BLaER1 treated with 17β-estradiol and CSF1 and Interleukin-3, amounts not matched to agents 10 nM and 100 nM (cell line): ENCODE measurements around the gene COBL.

Experiments
- H3K27ac ChIP-seq, 11 experiments: shearing (Covaris generic); formaldehyde crosslinking; 2 replicates each; pipeline ENCODE4 v1.8.1; 2022
- H3K27me3 ChIP-seq, 11 experiments: shearing (Covaris generic); formaldehyde crosslinking; 2 replicates each; pipeline ENCODE4 v1.8.1; 2022
- H3K36me3 ChIP-seq, 11 experiments: shearing (Covaris generic); formaldehyde crosslinking; 2 replicates each; pipeline ENCODE4 v1.8.1; 2022
- H3K4me1 ChIP-seq, 10 experiments: shearing (Covaris generic); formaldehyde crosslinking; 2 replicates each; pipeline ENCODE4 v1.8.1; 2022
- H3K4me2 ChIP-seq, 11 experiments: shearing (Covaris generic); formaldehyde crosslinking; 2 replicates each; pipeline ENCODE4 v1.8.1; 2022
- H3K4me3 ChIP-seq, 10 experiments: shearing (Covaris generic); formaldehyde crosslinking; 2 replicates each; pipeline ENCODE4 v1.8.1; 2022
- H3K9ac ChIP-seq, 11 experiments: shearing (Covaris generic); formaldehyde crosslinking; 2 replicates each; pipeline ENCODE4 v1.8.1; 2022
- H3K9me3 ChIP-seq, 11 experiments: shearing (Covaris generic); formaldehyde crosslinking; replicated peaks in 1 of 11; 2 replicates each; pipeline ENCODE4 v1.8.1; 2022
- H4K20me1 ChIP-seq, 11 experiments: shearing (Covaris generic); formaldehyde crosslinking; 2 replicates each; pipeline ENCODE4 v1.8.1; 2022
- Cebpa-rat ChIP-seq, 11 experiments: shearing (Covaris generic); IDR thresholded peaks; 2 replicates each; pipeline ENCODE4 v1.8.1; 2022

Gene COBL

GRCh38 chr7:51027935-51028830 lies 288.4 kb downstream of the COBL start:
- Histone ChIP-seq H3K9me3 (no peaks in the 10 kb centered on the region), H3K9ac (no peak overlapping the region), H3K4me1 (peaks cover 0 to 10% (median 0%) of the 10 kb centered on the region in 10 experiments; a peak in 2 of 20 replicates), H4K20me1 (no peaks in the 10 kb centered on the region), H3K4me2 (no peak overlapping the region), H3K27me3 (no peaks in the 10 kb centered on the region), H3K27ac (no peak overlapping the region), H3K4me3 (no peak overlapping the region), H3K36me3 (peaks cover 0 to 7% (median 0%) of the 10 kb centered on the region in 11 experiments; a peak in 1 of 22 replicates)
- no peak for TF ChIP-seq Cebpa-rat (IDR thresholded peaks at IDR 0.05)

DNA sequence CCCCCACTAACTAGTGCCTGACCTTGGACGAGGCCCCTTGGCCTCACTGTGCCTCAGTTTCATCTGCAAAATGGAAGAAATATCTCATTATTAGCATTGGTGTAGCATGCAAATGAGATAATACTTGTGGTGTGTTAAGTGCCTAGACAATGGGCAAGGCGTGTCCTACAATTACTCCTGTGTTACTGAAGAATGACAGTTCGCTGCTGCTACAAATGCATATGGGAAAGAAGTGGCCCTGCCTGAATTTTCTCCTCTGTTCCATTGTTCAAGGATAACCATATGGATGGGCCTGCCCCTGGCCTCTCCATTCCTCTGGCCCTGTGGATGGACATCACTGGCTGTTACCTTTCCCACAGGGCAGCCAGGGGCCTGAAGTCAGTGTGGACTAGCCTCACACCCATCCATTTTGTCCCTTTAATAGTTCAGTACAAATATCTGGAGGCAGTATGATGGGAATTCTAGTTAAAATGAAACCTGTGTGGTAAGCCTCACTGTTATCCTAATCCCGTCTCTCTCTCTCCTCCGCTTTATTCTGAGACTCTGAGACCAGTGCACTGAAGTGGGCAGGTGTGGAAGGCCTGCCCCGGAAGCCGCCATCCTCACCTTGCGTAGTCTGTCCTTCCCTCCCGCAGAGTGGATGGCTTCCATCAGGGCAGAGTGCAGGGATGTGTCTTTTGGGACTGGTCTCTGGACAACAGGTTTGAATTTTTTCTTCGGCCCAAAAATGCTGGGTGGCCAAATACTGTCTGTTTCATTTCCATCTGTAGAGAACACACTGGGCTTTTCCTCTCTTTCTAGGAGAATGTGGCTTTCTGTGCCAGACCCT lies 289.3 kb downstream of the COBL start:
- H3K27me3 ChIP-seq = no peaks in the 10 kb centered on the region
- no peaks in the 10 kb centered on the region for H3K9me3 ChIP-seq
- H4K20me1 ChIP-seq = no peaks in the 10 kb centered on the region
- no peak for TF ChIP-seq Cebpa-rat (IDR thresholded peaks at IDR 0.05)
- H3K4me3 ChIP-seq = no peak overlapping the region
- H3K9ac ChIP-seq = no peak overlapping the region
- H3K4me2 ChIP-seq = no peak overlapping the region
- H3K36me3 ChIP-seq = peaks cover 0 to 7% (median 0%) of the 10 kb centered on the region in 11 experiments; a peak in 1 of 22 replicates
- H3K4me1 ChIP-seq = peaks cover 0 to 13% (median 0%) of the 10 kb centered on the region in 10 experiments; a peak in 3 of 20 replicates
- no peak overlapping the region for H3K27ac ChIP-seq

DNA sequence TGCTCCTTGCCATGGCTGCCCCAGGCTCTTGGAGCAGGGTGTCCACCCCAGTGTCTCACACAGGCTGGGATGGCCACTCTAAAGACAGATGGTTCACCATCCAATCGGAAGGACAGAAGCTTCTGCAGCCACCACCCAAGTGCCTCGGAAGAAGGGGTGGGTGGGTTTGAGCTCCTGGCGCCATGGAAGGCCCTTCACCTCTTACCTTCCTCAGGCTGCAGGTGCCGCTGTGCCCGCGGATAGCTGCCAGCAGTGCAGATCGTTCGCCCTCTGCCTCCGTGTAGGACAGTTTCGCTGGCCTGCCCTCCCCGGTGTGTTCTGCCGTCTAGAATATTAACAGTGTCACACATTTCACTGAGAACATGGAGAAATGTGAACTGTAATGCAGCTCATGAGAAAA lies 290.3 kb downstream of the COBL start:
- H3K4me2 ChIP-seq = no peak overlapping the region
- H3K9me3 ChIP-seq = no peaks in the 10 kb centered on the region
- H4K20me1 ChIP-seq = no peaks in the 10 kb centered on the region
- H3K4me1 ChIP-seq = peaks cover 0 to 17% (median 0%) of the 10 kb centered on the region in 10 experiments; a peak in 3 of 20 replicates
- H3K27ac ChIP-seq = no peak overlapping the region
- no peak overlapping the region for H3K9ac ChIP-seq
- TF ChIP-seq Cebpa-rat (IDR thresholded peaks at IDR 0.05) = no peak
- peaks cover 0 to 7% (median 0%) of the 10 kb centered on the region in 11 experiments; a peak in 1 of 22 replicates for H3K36me3 ChIP-seq
- no peak overlapping the region for H3K4me3 ChIP-seq
- H3K27me3 ChIP-seq = no peaks in the 10 kb centered on the region

DNA sequence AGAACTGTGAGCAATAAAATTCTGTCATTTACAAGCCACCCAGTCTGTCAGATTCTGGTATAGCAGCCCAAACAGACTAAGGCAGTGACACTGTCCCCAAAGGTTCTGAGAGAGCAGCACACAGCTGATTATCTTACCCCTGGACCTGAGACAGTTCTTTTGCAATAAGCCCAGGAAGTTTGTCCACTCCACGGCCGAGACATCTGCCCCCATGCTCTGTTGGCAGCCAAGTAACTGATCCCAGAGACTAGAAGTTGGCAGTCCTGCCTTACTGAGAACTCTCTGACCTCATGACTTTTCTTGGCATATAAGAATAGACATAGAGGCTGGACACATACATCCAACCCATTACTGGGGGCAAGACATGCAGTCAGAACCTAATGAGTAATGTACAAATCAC lies 290.9 kb downstream of the COBL start:
- H3K36me3 ChIP-seq = peaks cover 0 to 7% (median 0%) of the 10 kb centered on the region in 11 experiments; a peak in 1 of 22 replicates
- H3K27ac ChIP-seq = no peak overlapping the region
- no peak overlapping the region for H3K9ac ChIP-seq
- H3K9me3 ChIP-seq = no peaks in the 10 kb centered on the region
- no peaks in the 10 kb centered on the region for H4K20me1 ChIP-seq
- H3K4me2 ChIP-seq = no peak overlapping the region
- H3K27me3 ChIP-seq = no peaks in the 10 kb centered on the region
- no peak for TF ChIP-seq Cebpa-rat (IDR thresholded peaks at IDR 0.05)
- H3K4me1 ChIP-seq = peaks cover 0 to 17% (median 0%) of the 10 kb centered on the region in 10 experiments; a peak in 3 of 20 replicates
- H3K4me3 ChIP-seq = no peak overlapping the region

- H3K4me1 ChIP-seq = peaks cover 0 to 11% (median 0%) of the 10 kb centered on the region in 10 experiments; a peak in 3 of 20 replicates
- no peak overlapping the region for H3K4me2 ChIP-seq
- no peaks in the 10 kb centered on the region for H3K27me3 ChIP-seq
- H4K20me1 ChIP-seq = no peaks in the 10 kb centered on the region
- H3K36me3 ChIP-seq = peaks cover 0 to 7% (median 0%) of the 10 kb centered on the region in 11 experiments; a peak in 1 of 22 replicates
- no peak overlapping the region for H3K27ac ChIP-seq
- H3K9me3 ChIP-seq = no peaks in the 10 kb centered on the region
- H3K4me3 ChIP-seq = no peak overlapping the region
- TF ChIP-seq Cebpa-rat (IDR thresholded peaks at IDR 0.05) = no peak
- no peak overlapping the region for H3K9ac ChIP-seq
Measured at GRCh38 chr7:51024867-51025266, 291.7 kb downstream of the COBL start.

GRCh38 chr7:51023547-51023946 lies 293.1 kb downstream of the COBL start:
- TF ChIP-seq Cebpa-rat (IDR thresholded peaks at IDR 0.05) = no peak
- no peaks in the 10 kb centered on the region for H4K20me1 ChIP-seq
- no peak overlapping the region for H3K27ac ChIP-seq
- H3K4me3 ChIP-seq = no peak overlapping the region
- H3K36me3 ChIP-seq = peaks cover 0 to 6% (median 0%) of the 10 kb centered on the region in 11 experiments; a peak in 1 of 22 replicates
- H3K4me2 ChIP-seq = no peak overlapping the region
- H3K4me1 ChIP-seq = peaks cover 0 to 7% (median 0%) of the 10 kb centered on the region in 10 experiments; a peak in 3 of 20 replicates
- no peak overlapping the region for H3K9ac ChIP-seq
- no peaks in the 10 kb centered on the region for H3K9me3 ChIP-seq
- H3K27me3 ChIP-seq = no peaks in the 10 kb centered on the region

DNA sequence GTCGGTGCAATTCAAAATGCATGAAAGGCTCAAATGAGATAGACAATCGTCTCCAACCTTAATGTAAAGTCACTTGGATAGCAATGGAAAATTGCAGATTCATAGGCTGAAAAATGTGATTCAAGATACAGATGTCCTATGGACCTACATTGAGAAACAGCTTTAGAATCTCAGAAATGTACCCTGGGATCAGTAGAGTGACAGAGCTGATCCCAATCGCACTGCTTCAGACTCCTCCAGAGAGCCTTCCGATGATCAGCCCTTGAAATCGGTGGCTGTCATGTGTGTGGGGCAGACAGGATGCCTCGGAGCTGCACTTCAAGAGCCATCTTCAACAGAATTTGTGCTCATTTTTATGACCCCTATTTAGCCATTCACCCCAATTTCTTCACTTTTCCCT lies 293.8 kb downstream of the COBL start:
- H3K9ac ChIP-seq = no peak overlapping the region
- TF ChIP-seq Cebpa-rat (IDR thresholded peaks at IDR 0.05) = no peak
- no peaks in the 10 kb centered on the region for H3K36me3 ChIP-seq
- H3K27me3 ChIP-seq = no peaks in the 10 kb centered on the region
- H3K9me3 ChIP-seq = no peaks in the 10 kb centered on the region
- no peak overlapping the region for H3K4me2 ChIP-seq
- H4K20me1 ChIP-seq = no peaks in the 10 kb centered on the region
- no peak overlapping the region for H3K4me3 ChIP-seq
- peaks cover 0 to 7% (median 0%) of the 10 kb centered on the region in 10 experiments; a peak in 3 of 20 replicates for H3K4me1 ChIP-seq
- no peak overlapping the region for H3K27ac ChIP-seq

DNA sequence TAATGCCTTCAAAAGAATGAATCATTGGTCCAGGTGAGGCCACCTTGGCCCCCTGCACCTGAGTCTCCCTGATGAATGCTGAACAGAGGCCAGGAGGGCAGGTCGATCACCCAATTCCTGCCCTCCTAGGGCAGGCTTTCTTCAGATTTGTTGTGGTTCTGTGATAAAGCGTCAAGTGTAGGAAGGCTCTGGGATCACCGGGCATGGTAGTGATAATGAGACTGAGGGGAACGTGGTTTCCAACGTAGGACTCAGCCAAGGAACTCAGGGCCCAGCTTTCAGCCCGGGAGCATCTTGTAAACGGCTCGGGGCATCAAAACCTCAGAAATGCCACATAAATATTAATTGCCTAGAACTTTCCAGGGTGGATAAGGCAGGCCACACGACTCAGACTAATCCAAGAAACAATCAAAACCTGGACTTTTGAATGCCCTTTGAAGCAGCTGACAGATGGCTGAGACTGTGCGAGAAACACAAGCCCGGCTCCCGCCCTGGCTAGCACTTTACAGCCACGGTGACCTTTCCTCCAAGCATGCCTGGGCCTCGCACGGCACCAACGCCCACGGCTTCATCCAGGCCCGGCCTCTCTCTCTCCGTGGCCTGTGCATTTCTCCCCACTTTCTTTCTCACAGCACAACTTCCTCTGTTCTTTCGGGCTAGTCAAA lies 294.6 kb downstream of the COBL start:
- Histone ChIP-seq H3K9me3 (no peaks in the 10 kb centered on the region), H3K27me3 (no peaks in the 10 kb centered on the region), H3K27ac (no peak overlapping the region), H3K36me3 (no peaks in the 10 kb centered on the region), H3K9ac (no peak overlapping the region), H4K20me1 (no peaks in the 10 kb centered on the region), H3K4me1 (peaks cover 0 to 7% (median 0%) of the 10 kb centered on the region in 10 experiments; a peak in 3 of 20 replicates), H3K4me3 (no peak overlapping the region), H3K4me2 (no peak overlapping the region)
- TF ChIP-seq Cebpa-rat (IDR thresholded peaks at IDR 0.05) = no peak
